ENCODE data around the gene MGST3. TPM values are rescaled to one million over a fixed set of nuclear protein-coding genes. Genes with fewer than 3 reads are reported as not detected.
"Not testable (repeated sequence)": the region's sequence is repeated elsewhere in the genome, so short reads cannot be mapped to it uniquely, and the experiment has no call there.

The MGST3 gene
- total RNA-seq, 1 experiment from 2014 or later = 173 TPM

DNA sequence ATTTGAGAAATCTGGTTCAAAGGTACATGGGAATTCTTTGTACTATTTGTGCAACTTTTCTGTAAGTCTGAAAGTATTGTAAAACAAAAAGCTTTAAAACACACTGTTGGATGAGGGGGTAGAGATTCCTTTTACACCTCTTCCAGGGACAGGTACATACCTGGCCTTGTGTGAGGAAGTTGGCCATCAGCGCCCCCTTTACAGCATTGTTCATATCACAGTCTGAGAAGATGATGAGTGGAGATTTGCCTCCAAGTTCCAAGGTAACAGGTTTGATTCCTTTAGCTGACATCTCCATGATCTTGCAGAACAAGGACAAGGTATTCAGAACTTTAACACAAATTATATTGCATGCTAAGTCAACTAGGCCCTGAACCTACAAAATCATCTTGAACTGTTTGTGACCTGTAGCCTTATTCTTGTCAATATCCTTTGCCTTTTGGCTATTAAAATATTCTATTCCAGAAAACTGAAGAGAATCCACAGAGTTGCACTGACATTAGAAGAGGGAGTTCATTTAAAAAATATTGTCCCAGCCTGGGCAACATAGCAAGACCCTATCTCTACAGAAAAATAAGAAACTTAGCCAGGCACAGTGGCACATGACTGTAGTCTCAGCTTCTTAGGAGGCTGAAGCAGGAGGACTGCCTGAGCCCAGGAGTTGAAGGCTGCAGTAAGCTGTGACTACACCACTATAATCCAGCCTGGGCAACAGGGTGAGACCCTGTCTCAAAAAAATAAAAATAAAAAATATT is 48.4 kb downstream of the MGST3 start:
- H3K4me3 Mint-ChIP-seq (ENCODE audit: unreplicated experiment) = no peak overlapping the region
- peak in 1 of 2 experiments; percentile 3 for TF ChIP-seq CTCF (IDR thresholded peaks at IDR 0.05; ENCODE audit: insufficient read depth in 1 of 2, low read depth in 1 of 2, low read length in 1 of 2, severe bottlenecking in 1 of 2, unreplicated experiment in 1 of 2)
- no peak for DNase-seq
- H3K4me3 ChIP-seq (ENCODE audit: low read depth, low read length) = no peak overlapping the region
- H3K27me3 ChIP-seq (replicated peaks; ENCODE audit: control insufficient read depth, insufficient read depth, low read length) = no peaks in the 10 kb centered on the region
- intact Hi-C loops (cut with micrococcal nuclease; ENCODE audit: unreplicated experiment) = loop anchor here (1.0 kb wide), 1 partner anchor 78 kb away; no protein-coding TSS in a partner anchor
- H3K27me3 Mint-ChIP-seq (ENCODE audit: insufficient read depth, unreplicated experiment) = no peaks in the 10 kb centered on the region
- H3K27ac Mint-ChIP-seq (ENCODE audit: unreplicated experiment) = no peak overlapping the region
- no peaks in the 10 kb centered on the region for H3K4me1 ChIP-seq
- POLR2A ChIA-PET = no interaction called here
- H3K9me3 ChIP-seq = no peaks in the 10 kb centered on the region
- BruUV-seq (replicated peaks) = no TSS peak
- CTCF ChIA-PET = no interaction called here
- H3K4me1 Mint-ChIP-seq (ENCODE audit: low read depth, unreplicated experiment) = no peaks in the 10 kb centered on the region
- H3K9me3 Mint-ChIP-seq (ENCODE audit: unreplicated experiment) = no peaks in the 10 kb centered on the region
- peaks cover 1% of the 10 kb centered on the region; the same call in 1 of the 2 replicates for H3K36me3 ChIP-seq (ENCODE audit: control insufficient read depth, insufficient read depth, low read length)
- H3K36me3 Mint-ChIP-seq (ENCODE audit: insufficient read depth, unreplicated experiment) = peaks cover 6% of the 10 kb centered on the region

- DNase-seq = no peak
- Mint-ChIP-seq H3K27ac (ENCODE audit: unreplicated experiment) (no peak overlapping the region), H3K36me3 (ENCODE audit: insufficient read depth, unreplicated experiment) (peaks cover 6% of the 10 kb centered on the region), H3K27me3 (ENCODE audit: insufficient read depth, unreplicated experiment) (no peaks in the 10 kb centered on the region), H3K9me3 (ENCODE audit: unreplicated experiment) (no peaks in the 10 kb centered on the region), H3K4me3 (ENCODE audit: unreplicated experiment) (no peak overlapping the region), H3K4me1 (ENCODE audit: low read depth, unreplicated experiment) (no peaks in the 10 kb centered on the region)
- BruUV-seq (replicated peaks) = no TSS peak
- no peak for TF ChIP-seq CTCF (IDR thresholded peaks at IDR 0.05; ENCODE audit: insufficient read depth in 1 of 2, low read depth in 1 of 2, low read length in 1 of 2, severe bottlenecking in 1 of 2, unreplicated experiment in 1 of 2)
- Histone ChIP-seq H3K27me3 (replicated peaks; ENCODE audit: control insufficient read depth, insufficient read depth, low read length) (no peaks in the 10 kb centered on the region), H3K9me3 (no peaks in the 10 kb centered on the region), H3K4me3 (ENCODE audit: low read depth, low read length) (no peak overlapping the region), H3K36me3 (ENCODE audit: control insufficient read depth, insufficient read depth, low read length) (peaks cover 1% of the 10 kb centered on the region; the same call in 1 of the 2 replicates), H3K4me1 (no peaks in the 10 kb centered on the region)
- POLR2A ChIA-PET = no interaction called here
- CTCF ChIA-PET = no interaction called here
- intact Hi-C loops (cut with micrococcal nuclease; ENCODE audit: unreplicated experiment) = no loop called here
Observed at GRCh38 chr1:165680303-165680702, 49.3 kb downstream of the MGST3 start.

- not testable (repeated sequence) for H3K4me1 Mint-ChIP-seq (ENCODE audit: low read depth, unreplicated experiment)
Observed at GRCh38 chr1:165680773-165681172, 49.7 kb downstream of the MGST3 start.

More at GRCh38 chr1:165680773-165681172, 49.7 kb downstream of the MGST3 start:
- H3K9me3 ChIP-seq; CTCF ChIA-PET; H3K9me3 Mint-ChIP-seq (ENCODE audit: unreplicated experiment); DNase-seq; H3K4me1 ChIP-seq; BruUV-seq (replicated peaks); H3K27ac Mint-ChIP-seq (ENCODE audit: unreplicated experiment); H3K4me3 Mint-ChIP-seq (ENCODE audit: unreplicated experiment); H3K27me3 ChIP-seq (replicated peaks; ENCODE audit: control insufficient read depth, insufficient read depth, low read length); H3K4me3 ChIP-seq (ENCODE audit: low read depth, low read length); H3K27me3 Mint-ChIP-seq (ENCODE audit: insufficient read depth, unreplicated experiment); intact Hi-C loops (cut with micrococcal nuclease; ENCODE audit: unreplicated experiment); POLR2A ChIA-PET; H3K36me3 Mint-ChIP-seq (ENCODE audit: insufficient read depth, unreplicated experiment); H3K36me3 ChIP-seq (ENCODE audit: control insufficient read depth, insufficient read depth, low read length): not testable (repeated sequence)

Data from Caco-2 (cell line).